ENCODE measurements around the gene NRXN3. TPM values are rescaled to one million over a fixed set of nuclear protein-coding genes. Genes with fewer than 3 reads are reported as not detected.

The NRXN3 gene
- total RNA-seq, 1 donor from 2014 or later = 1.6 TPM

DNA sequence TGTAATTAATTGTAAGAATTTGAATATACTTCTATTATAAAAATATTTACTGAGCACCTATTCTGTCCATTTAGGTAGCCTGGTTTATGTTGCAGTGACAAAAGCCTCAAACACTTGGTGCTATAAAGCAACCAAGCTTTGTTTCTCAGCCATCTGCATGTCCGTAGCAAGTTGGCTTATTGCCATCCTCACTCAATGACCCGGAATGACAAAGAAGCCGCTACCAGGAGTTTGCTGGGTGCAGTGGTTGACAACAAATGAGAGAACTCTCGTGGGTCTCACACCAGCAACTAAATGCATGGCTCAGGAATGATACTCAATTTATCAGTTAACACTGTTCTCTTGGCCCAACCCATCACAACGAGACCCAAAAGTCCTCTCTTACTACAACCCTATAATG lies 1488.0 kb downstream of the NRXN3 start:
- TF ChIP-seq, protein P1, sequence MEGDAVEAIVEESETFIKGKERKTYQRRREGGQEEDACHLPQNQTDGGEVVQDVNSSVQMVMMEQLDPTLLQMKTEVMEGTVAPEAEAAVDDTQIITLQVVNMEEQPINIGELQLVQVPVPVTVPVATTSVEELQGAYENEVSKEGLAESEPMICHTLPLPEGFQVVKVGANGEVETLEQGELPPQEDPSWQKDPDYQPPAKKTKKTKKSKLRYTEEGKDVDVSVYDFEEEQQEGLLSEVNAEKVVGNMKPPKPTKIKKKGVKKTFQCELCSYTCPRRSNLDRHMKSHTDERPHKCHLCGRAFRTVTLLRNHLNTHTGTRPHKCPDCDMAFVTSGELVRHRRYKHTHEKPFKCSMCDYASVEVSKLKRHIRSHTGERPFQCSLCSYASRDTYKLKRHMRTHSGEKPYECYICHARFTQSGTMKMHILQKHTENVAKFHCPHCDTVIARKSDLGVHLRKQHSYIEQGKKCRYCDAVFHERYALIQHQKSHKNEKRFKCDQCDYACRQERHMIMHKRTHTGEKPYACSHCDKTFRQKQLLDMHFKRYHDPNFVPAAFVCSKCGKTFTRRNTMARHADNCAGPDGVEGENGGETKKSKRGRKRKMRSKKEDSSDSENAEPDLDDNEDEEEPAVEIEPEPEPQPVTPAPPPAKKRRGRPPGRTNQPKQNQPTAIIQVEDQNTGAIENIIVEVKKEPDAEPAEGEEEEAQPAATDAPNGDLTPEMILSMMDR (IDR thresholded peaks at IDR 0.05; ENCODE audit: insufficient read depth, low read length, poor library complexity, severe bottlenecking) = no peak
- Histone ChIP-seq H3K4me3 (ENCODE audit: low read depth, low read length) (no peak overlapping the region), H3K36me3 (ENCODE audit: control insufficient read depth, insufficient read depth, low read length) (no peaks in the 10 kb centered on the region), H3K27me3 (ENCODE audit: control insufficient read depth, insufficient read depth, low read length) (no peaks in the 10 kb centered on the region)
- no peak for DNase-seq (ENCODE audit: low read depth)

DNA sequence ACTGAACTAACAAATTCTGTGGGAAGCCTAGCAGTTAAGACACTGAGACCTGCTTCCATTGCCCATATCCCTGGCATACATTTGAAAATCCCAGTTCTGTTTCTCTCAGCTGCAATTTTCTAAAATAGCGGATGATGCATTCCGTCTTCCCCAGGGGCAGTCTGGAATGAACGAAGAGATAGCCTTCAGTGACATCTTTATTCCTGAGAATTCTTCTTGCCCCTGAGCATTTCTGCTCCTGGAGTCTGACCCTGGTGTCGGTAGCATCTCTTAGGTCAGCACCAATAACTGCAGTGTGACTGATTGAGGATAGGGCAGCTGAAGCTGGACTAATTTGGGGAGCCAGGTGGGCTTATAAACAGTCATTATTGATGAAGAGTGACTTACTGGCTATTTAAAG lies 1488.6 kb downstream of the NRXN3 start:
- TF ChIP-seq, protein P1 (IDR thresholded peaks at IDR 0.05; ENCODE audit: insufficient read depth, low read length, poor library complexity, severe bottlenecking) = no peak
- H3K27me3 ChIP-seq (ENCODE audit: control insufficient read depth, insufficient read depth, low read length) = no peaks in the 10 kb centered on the region
- no peak for DNase-seq (ENCODE audit: low read depth)
- no peaks in the 10 kb centered on the region for H3K36me3 ChIP-seq (ENCODE audit: control insufficient read depth, insufficient read depth, low read length)
- no peak overlapping the region for H3K4me3 ChIP-seq (ENCODE audit: low read depth, low read length)

DNA sequence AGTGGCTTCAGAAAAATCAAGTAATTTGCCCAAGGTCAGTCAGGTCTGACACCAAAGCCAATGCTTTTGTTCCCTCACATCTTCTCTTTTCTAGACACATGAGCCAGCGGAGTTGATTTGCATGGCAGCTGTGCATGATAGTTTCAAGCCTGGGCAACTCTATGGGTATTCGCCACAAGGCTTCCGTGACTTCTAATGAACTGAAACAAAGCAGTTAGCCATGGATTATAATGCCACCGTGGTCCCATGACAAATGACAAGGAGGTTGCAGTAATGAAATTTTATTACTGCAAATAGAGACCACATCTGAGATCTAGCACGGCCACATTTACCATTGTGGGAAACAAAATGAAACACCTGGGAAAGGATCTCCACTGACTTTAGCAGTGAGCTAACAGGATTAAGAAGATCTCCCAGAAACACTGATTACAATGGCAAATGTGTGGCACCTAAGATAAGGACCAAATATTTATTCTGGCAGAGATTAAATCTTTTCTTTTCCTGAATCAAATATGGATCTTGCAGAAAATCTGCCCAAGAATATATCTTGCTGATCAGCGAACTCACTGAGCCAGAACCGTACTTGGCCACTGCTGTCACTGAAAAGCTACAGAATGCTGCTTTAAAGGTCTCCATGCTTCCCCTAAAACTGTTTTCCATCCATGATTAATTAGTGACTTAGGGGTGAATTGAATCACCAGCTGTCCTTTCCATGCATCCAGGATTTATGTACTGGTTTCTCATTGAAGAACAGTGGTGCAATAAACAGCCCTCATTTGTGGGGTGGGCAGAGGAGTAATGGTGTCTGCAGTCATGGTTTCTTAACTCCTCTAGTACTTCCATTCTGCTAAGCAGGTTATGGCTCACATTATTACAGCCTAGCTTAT lies 1490.1 kb downstream of the NRXN3 start:
- DNase-seq (ENCODE audit: low read depth) = no peak
- Histone ChIP-seq H3K4me3 (ENCODE audit: low read depth, low read length) (no peak overlapping the region), H3K27me3 (ENCODE audit: control insufficient read depth, insufficient read depth, low read length) (no peaks in the 10 kb centered on the region), H3K36me3 (ENCODE audit: control insufficient read depth, insufficient read depth, low read length) (no peaks in the 10 kb centered on the region)
- TF ChIP-seq, protein P1 (IDR thresholded peaks at IDR 0.05; ENCODE audit: insufficient read depth, low read length, poor library complexity, severe bottlenecking) = no peak

DNA sequence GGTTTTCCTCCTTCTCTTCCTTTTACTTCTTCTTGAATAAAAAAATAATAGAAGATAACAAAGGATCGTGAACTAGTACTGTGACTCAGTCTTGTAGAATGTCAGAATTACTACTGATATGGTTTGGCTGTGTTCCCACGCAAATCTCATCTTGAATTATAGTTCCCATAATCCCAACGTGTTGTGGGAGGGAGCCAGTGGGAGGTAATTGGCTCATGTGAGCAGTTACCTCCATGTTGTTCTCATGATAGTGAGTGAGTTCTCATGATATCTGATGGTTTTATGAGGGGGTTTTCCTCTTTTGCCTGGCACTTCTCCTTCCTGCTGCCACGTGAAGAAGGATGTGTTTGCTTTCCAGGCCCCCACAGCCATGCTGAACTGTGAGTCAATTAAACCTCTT lies 1491.6 kb downstream of the NRXN3 start:
- no peak for DNase-seq (ENCODE audit: low read depth)
- no peaks in the 10 kb centered on the region for H3K36me3 ChIP-seq (ENCODE audit: control insufficient read depth, insufficient read depth, low read length)
- TF ChIP-seq, protein P1 (IDR thresholded peaks at IDR 0.05; ENCODE audit: insufficient read depth, low read length, poor library complexity, severe bottlenecking) = no peak

DNA sequence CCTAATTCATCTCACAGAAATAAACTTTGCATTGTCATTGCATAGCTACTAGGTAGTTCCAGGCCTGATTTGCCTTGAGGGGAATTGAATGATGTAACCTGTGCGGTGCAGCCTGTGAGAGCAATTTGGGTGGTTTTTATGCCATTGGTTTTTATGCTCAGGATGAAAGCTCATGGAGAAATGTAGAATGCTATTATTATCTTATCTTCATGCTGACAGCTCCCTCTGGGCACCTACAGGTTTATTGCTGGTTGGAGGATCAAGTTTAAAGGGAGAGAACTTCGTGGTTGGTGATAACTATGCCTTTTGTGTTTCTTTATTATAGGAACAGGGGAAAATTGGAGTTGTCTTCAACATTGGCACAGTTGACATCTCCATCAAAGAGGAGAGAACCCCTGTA lies 1493.3 kb downstream of the NRXN3 start:
- DNase-seq (ENCODE audit: low read depth) = no peak
- TF ChIP-seq, protein P1 (IDR thresholded peaks at IDR 0.05; ENCODE audit: insufficient read depth, low read length, poor library complexity, severe bottlenecking) = no peak

More for the DNA sequence above, 1491.6 kb downstream of the NRXN3 start:
- H3K27me3 ChIP-seq (ENCODE audit: control insufficient read depth, insufficient read depth, low read length) = no peaks in the 10 kb centered on the region
- H3K4me3 ChIP-seq (ENCODE audit: low read depth, low read length) = no peak overlapping the region

More for the DNA sequence above, 1493.3 kb downstream of the NRXN3 start:
- Histone ChIP-seq H3K27me3 (ENCODE audit: control insufficient read depth, insufficient read depth, low read length) (no peaks in the 10 kb centered on the region), H3K4me3 (ENCODE audit: low read depth, low read length) (no peak overlapping the region), H3K36me3 (ENCODE audit: control insufficient read depth, insufficient read depth, low read length) (no peaks in the 10 kb centered on the region)
